Ishikawa (cell line): Measurements from ENCODE around the gene MYBPC1.

Experiments used
- CEBPB ChIP-seq: IDR thresholded peaks from 2 replicates; pipeline ENCODE4 v1.6.1; 2012
- CREB1 ChIP-seq: IDR thresholded peaks from 2 replicates; pipeline ENCODE4 v1.6.1; 2012; ENCODE audit warnings: low read depth
- EGR1 ChIP-seq: IDR thresholded peaks from 2 replicates; pipeline ENCODE4 v1.6.1; 2012
- EP300 ChIP-seq: IDR thresholded peaks from 2 replicates; pipeline ENCODE4 v1.6.1; 2012; ENCODE audit warnings: borderline replicate concordance
- FOXM1 ChIP-seq: IDR thresholded peaks from 2 replicates; pipeline ENCODE4 v1.6.1; 2012; ENCODE audit warnings: low read depth, borderline replicate concordance
- NFIC ChIP-seq: IDR thresholded peaks from 2 replicates; pipeline ENCODE4 v1.6.1; 2012
- RAD21 ChIP-seq: IDR thresholded peaks from 2 replicates; pipeline ENCODE4 v1.6.1; 2012; ENCODE audit warnings: low read depth
- TAF1 ChIP-seq: IDR thresholded peaks from 2 replicates; pipeline ENCODE4 v1.6.1; 2012; ENCODE audit warnings: low read depth, mild to moderate bottlenecking
- TCF12 ChIP-seq: IDR thresholded peaks from 2 replicates; pipeline ENCODE4 v1.6.1; 2012; ENCODE audit warnings: low read depth
- TEAD4 ChIP-seq: IDR thresholded peaks from 2 replicates; pipeline ENCODE4 v1.6.1; 2012
- YY1 ChIP-seq: IDR thresholded peaks from 2 replicates; pipeline ENCODE4 v1.6.1; 2012; ENCODE audit warnings: low read depth
- ZBTB7A ChIP-seq: IDR thresholded peaks from 2 replicates; pipeline ENCODE4 v1.6.1; 2012; ENCODE audit warnings: low read depth
- TF ChIP-seq, protein P1 (sequence below): IDR thresholded peaks from 2 replicates; pipeline ENCODE4 v1.6.1; 2012; ENCODE audit warnings: low read depth, mild to moderate bottlenecking
- TF ChIP-seq, protein P2 (sequence below): IDR thresholded peaks from 2 replicates; pipeline ENCODE4 v1.6.1; 2012
- TF ChIP-seq, protein P3 (sequence below): IDR thresholded peaks from 2 replicates; pipeline ENCODE4 v1.6.1; 2012

Gene MYBPC1

DNA sequence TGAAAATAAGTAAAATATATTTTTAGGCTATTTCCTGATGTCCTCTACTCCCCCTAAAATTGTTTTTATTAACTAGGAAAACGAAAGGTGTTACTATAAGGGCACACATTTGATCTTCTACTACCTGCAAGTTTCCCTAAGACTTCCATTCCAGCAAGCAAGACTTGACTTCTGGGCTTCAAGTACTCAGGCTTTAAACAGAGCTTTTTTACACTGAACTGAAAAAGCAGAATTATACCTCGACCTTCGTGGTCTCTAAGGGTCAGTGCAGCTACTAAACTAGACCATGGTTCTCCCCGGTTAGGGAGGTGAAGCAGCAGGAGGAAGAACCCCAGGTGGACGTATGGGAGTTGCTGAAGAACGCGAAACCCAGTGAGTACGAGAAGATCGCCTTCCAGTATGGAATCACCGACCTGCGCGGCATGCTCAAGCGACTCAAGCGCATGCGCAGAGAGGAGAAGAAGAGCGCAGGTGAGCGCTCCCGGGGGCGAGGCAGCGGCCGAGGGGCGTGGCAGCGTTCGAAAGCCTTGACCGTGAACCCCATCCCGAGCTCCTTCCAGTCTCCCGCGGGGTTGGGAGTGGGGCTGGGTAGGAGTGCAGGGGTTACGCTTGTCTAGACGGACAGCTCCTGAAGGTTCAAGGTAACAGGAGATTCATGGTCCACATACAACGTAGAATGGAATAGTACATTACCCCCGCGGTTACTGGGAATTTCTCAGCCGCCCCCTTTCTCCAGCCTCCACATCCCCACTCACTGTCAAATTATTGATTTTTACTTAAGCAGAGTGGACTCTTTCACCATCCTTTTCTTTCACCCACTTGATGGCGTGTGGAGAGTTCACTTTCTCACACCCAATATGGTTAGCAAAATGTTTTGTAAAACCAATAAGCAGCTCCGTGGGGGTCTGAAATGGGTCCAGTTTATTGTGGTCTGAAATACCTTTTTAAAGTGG lies 47.6 kb downstream of the MYBPC1 start:
- TF ChIP-seq, protein P1, sequence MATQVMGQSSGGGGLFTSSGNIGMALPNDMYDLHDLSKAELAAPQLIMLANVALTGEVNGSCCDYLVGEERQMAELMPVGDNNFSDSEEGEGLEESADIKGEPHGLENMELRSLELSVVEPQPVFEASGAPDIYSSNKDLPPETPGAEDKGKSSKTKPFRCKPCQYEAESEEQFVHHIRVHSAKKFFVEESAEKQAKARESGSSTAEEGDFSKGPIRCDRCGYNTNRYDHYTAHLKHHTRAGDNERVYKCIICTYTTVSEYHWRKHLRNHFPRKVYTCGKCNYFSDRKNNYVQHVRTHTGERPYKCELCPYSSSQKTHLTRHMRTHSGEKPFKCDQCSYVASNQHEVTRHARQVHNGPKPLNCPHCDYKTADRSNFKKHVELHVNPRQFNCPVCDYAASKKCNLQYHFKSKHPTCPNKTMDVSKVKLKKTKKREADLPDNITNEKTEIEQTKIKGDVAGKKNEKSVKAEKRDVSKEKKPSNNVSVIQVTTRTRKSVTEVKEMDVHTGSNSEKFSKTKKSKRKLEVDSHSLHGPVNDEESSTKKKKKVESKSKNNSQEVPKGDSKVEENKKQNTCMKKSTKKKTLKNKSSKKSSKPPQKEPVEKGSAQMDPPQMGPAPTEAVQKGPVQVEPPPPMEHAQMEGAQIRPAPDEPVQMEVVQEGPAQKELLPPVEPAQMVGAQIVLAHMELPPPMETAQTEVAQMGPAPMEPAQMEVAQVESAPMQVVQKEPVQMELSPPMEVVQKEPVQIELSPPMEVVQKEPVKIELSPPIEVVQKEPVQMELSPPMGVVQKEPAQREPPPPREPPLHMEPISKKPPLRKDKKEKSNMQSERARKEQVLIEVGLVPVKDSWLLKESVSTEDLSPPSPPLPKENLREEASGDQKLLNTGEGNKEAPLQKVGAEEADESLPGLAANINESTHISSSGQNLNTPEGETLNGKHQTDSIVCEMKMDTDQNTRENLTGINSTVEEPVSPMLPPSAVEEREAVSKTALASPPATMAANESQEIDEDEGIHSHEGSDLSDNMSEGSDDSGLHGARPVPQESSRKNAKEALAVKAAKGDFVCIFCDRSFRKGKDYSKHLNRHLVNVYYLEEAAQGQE: no peak
- no peak for TF ChIP-seq TAF1
- no peak for TF ChIP-seq CEBPB
- TF ChIP-seq CREB1: no peak
- TF ChIP-seq RAD21: no peak
- no peak for TF ChIP-seq NFIC
- no peak for TF ChIP-seq FOXM1
- TF ChIP-seq TEAD4: no peak
- TF ChIP-seq ZBTB7A: no peak
- TF ChIP-seq, protein P2, sequence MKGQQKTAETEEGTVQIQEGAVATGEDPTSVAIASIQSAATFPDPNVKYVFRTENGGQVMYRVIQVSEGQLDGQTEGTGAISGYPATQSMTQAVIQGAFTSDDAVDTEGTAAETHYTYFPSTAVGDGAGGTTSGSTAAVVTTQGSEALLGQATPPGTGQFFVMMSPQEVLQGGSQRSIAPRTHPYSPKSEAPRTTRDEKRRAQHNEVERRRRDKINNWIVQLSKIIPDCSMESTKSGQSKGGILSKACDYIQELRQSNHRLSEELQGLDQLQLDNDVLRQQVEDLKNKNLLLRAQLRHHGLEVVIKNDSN: no peak
- no peak for TF ChIP-seq TCF12
- no peak for TF ChIP-seq EP300
- TF ChIP-seq, protein P3, sequence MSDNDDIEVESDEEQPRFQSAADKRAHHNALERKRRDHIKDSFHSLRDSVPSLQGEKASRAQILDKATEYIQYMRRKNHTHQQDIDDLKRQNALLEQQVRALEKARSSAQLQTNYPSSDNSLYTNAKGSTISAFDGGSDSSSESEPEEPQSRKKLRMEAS: no peak
- TF ChIP-seq EGR1: no peak

DNA sequence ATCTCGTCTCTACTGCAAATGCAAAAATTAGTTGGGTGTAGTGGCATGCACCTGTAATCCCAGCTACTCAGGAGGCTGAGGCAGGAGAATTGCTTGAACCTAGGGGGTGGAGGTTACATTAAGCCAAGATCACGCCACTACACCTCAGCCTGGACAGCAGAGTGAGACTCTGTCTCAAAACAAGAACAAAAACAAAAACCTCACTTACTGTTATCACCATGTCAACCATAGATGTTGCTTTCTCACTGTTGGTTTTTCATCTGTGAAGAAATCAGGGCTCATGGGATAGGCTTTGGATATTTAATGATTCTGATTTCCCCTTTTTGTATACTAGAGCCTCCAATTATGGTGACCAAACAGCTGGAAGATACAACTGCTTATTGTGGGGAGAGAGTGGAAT lies 52.9 kb downstream of the MYBPC1 start:
- TF ChIP-seq ZBTB7A: no peak

DNA sequence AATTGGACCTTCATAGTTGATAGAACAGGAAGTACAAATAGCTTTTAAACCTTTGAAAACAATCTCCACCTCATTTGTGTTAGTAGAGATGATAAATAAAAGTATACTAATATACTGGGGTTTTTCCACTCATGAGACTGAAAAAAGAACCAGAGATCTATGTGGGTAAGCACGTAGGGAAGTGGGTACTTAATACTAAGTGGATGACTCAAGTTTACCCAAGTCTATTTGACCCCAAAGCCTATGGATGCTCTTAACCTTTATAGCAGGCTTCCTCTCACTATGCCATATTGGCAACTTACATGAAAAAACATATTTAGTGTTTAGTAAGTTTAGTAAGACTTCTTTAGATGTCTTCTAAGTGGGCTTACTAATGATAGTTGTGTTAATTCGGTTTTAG lies 53.4 kb downstream of the MYBPC1 start:
- TF ChIP-seq CEBPB (no peak), EP300 (no peak), CREB1 (no peak), EGR1 (no peak), FOXM1 (no peak), TCF12 (no peak), RAD21 (no peak), NFIC (no peak), TAF1 (no peak), ZBTB7A (no peak), TEAD4 (no peak), YY1 (no peak)
- TF ChIP-seq, protein P3: no peak
- TF ChIP-seq, protein P2: no peak
- TF ChIP-seq, protein P1: no peak

DNA sequence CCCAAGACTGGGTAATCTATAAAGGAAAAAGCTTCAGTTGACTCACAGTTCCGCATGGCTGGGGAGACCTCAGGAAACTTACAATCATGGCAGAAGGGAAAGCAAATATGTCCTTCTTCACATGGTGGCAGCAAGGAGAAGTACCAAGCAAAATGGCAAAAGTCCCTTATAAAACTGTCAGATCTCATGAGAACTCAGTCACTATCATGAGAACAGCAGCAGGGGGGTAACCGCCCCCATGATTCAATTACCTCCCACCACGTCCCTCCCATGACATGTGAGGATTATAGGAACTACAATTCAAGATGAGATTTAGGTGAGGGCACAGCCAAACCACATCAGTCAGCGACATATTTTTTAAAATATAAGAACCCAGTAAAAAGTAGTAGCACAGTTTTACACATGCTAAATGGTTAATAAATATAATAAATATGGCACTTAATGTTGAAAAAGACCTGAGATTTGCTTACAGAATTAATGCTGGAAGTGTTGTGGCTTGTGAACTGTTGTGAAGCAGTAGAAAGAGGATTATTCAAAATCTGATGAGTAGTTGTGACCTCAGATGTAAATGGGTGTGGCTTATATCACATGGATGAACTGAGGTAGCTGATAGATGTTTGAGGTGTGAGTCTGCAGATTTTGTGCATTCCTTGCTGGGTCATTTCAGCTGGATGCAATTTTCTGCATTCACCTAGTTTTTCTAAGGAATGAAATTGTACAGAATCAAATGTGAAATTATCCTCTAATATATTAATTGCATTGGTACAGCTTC lies 55.8 kb downstream of the MYBPC1 start:
- TF ChIP-seq YY1 (no peak), RAD21 (no peak), NFIC (no peak), ZBTB7A (no peak), EGR1 (no peak), CEBPB (no peak), EP300 (no peak), FOXM1 (no peak), TAF1 (no peak), TEAD4 (no peak), CREB1 (no peak), TCF12 (no peak)
- TF ChIP-seq, protein P1: no peak
- TF ChIP-seq, protein P2: no peak
- TF ChIP-seq, protein P3: no peak
